Adrenal gland (tissue), 12 donors: ENCODE data around the gene DNAAF1. TPM values are rescaled to one million over a fixed set of nuclear protein-coding genes. Genes with fewer than 3 reads are reported as not detected.

Experiments used
- DNase-seq, 7 donors: peaks; one replicate each; pipeline ENCODE4 v3.0.0-alpha.2; 2019 to 2020
- H3K27ac ChIP-seq, 5 donors: fragments of 200-600 bp; sonication (generic) in 4 of 5; 1 replicate in 3 of 5; 2 replicates in 2 of 5; pipeline versions ENCODE4 v1.5.1 to v1.8.0; 2016 to 2020; ENCODE audit warnings: mild to moderate bottlenecking in 1 of 5
- H3K27me3 ChIP-seq: fragments of 200-600 bp; 2 replicates; pipeline ENCODE4 v1.8.0; 2021
- H3K36me3 ChIP-seq, 2 donors: fragments of 200-600 bp; replicated peaks in 1 of 2; 1 replicate in 1 of 2; 2 replicates in 1 of 2; pipeline versions ENCODE4 v1.5.1 to v1.8.0; 2018 to 2022
- H3K4me1 ChIP-seq, 2 donors: fragments of 200-600 bp; replicated peaks in 1 of 2; 1 replicate in 1 of 2; 2 replicates in 1 of 2; pipeline versions ENCODE4 v1.5.1 to v1.8.0; 2018 to 2021
- H3K4me3 ChIP-seq, 4 donors: fragments of 200-600 bp; sonication (generic) in 3 of 4; one replicate each; pipeline ENCODE4 v1.5.1; 2016 to 2018
- H3K9me3 ChIP-seq, 3 donors: fragments of 200-600 bp; sonication (generic) in 1 of 3; replicated peaks in 1 of 3; 1 replicate in 2 of 3; 2 replicates in 1 of 3; pipeline versions ENCODE4 v1.5.1 to v1.8.0; 2016 to 2021
- POLR2A ChIP-seq, 2 donors: fragments of 450-650 bp; IDR thresholded peaks; one replicate each; pipeline ENCODE4 v1.6.1; 2017; ENCODE audit warnings: antibody characterized with exemption in 2 of 2, mild to moderate bottlenecking in 2 of 2, moderate library complexity in 1 of 2
- WGBS, 4 donors: extraction: QIAGEN DNeasy Blood & Tissue Kit in 2 of 4; methylation state at CpG; one replicate each; pipeline versions ENCODE4 v1.1.5 to v1.1.7; 2013 to 2017; 5-methylcytosine and 5-hydroxymethylcytosine counted together
- intact Hi-C, 2 donors: fragments of 100-400 bp; cut with DNase I; formaldehyde crosslinking; loops; one replicate each; pipeline versions ENCODE4 v1.14.1 to v1.15.0; 2022 to 2023
- polyA plus RNA-seq, 3 donors: library from polyadenylated mRNA; stranded (reverse); fragments of 200-250 nt in 2 of 3; fragments of 350-450 nt in 1 of 3; fragmentation: Illumina TruSeq in 1 of 3; extraction: RNeasy Lipid Tissue Mini Kit (QIAGEN cat#74804) in 1 of 3; gene quantifications; one replicate each; pipeline ENCODE4 v1.2.3, GENCODE V29; 2013 to 2014
- total RNA-seq, 9 donors: library from RNA; depleted of rRNA in 4 of 9; stranded (reverse); fragments of >200 nt in 4 of 9; fragments of 120-200 nt in 1 of 9; fragmentation: NEBNext Ultra II Directional in 1 of 9; extraction: Animal tissue kit (Norgen Biotek cat#: 25700) in 1 of 9; gene quantifications; one replicate each; pipeline versions ENCODE4 v1.1.0 to v1.2.4, GENCODE V29; 2013 to 2023
- TF ChIP-seq, protein P1 (sequence below), 6 experiments: fragments of 450-650 bp in 4 of 6; fragments of 200-600 bp in 2 of 6; sonication (generic) in 1 of 6; IDR thresholded peaks; 1 replicate in 5 of 6; 2 replicates in 1 of 6; pipeline versions ENCODE4 v1.5.1 to v1.8.0; 2016 to 2021; ENCODE audit warnings: antibody characterized with exemption in 6 of 6, mild to moderate bottlenecking in 2 of 6, moderate library complexity in 1 of 6
- donor health status: healthy with polysubstance abuse.
- donor health status: Bipolar disorder and iron deficiency.
- donor health status: DM: yes; HTN: yes; CAD: no.
- donor health status: DM: no; HTN: no; CAD: no.
- donor health status: DM: no; HTN: no; CAD: no.
- donor health status: DM: yes; HTN: yes; CAD: no.

DNAAF1 gene
- total and polyA plus RNA-seq, 12 donors, result 0.67 to 17.9 (median 2.4) TPM

DNA sequence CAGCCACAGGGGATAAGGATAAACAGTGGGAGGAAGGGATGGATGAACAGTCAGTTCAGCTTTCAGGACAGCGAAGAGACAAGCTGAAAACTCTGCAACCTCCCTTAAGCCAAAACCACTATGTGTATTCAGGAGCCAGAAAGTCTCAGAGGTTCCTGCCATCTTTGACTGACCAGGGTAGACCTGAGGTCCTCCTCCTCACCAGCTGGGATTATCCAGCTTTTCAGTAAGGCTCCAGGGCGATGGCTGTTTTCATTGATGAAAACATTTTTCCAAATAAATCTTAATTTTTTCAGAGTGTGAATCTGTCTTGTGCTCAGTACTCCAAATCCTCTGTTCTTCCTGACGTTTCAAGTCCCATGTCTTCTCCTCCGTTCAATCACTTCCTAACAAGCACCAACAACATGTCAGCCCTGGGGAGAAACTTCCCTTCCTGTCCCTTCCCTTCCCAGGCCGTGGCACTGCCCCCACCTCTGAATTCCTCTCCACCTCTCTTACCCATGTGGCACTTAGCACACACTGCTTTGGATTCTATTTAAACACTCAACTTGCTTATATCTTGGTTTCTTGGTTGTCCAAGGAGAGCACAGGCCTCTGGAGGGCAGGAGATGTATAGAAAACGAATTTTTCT, 5.4 kb upstream of the DNAAF1 start:
- H3K4me1 ChIP-seq, result peaks cover 12 to 18% of the 10 kb centered on the region in 2 donors
- no peak overlapping the region for H3K4me3 ChIP-seq
- TF ChIP-seq, protein P1, sequence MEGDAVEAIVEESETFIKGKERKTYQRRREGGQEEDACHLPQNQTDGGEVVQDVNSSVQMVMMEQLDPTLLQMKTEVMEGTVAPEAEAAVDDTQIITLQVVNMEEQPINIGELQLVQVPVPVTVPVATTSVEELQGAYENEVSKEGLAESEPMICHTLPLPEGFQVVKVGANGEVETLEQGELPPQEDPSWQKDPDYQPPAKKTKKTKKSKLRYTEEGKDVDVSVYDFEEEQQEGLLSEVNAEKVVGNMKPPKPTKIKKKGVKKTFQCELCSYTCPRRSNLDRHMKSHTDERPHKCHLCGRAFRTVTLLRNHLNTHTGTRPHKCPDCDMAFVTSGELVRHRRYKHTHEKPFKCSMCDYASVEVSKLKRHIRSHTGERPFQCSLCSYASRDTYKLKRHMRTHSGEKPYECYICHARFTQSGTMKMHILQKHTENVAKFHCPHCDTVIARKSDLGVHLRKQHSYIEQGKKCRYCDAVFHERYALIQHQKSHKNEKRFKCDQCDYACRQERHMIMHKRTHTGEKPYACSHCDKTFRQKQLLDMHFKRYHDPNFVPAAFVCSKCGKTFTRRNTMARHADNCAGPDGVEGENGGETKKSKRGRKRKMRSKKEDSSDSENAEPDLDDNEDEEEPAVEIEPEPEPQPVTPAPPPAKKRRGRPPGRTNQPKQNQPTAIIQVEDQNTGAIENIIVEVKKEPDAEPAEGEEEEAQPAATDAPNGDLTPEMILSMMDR (IDR thresholded peaks at IDR 0.05), result no peak
- TF ChIP-seq POLR2A (IDR thresholded peaks at IDR 0.05), result no peak
- DNase-seq, result no peak
- no peaks in the 10 kb centered on the region for H3K27me3 ChIP-seq
- peak overlapping the region in 2 of 5 donors; percentile 71 to 86 for H3K27ac ChIP-seq
- WGBS, 4 donors, result 72 to 83% (median 75%) methylated on average over 6 of the region's 6 CpGs
- H3K9me3 ChIP-seq, result no peaks in the 10 kb centered on the region
- no peaks in the 10 kb centered on the region for H3K36me3 ChIP-seq
- intact Hi-C loops, result no loop called here

DNA sequence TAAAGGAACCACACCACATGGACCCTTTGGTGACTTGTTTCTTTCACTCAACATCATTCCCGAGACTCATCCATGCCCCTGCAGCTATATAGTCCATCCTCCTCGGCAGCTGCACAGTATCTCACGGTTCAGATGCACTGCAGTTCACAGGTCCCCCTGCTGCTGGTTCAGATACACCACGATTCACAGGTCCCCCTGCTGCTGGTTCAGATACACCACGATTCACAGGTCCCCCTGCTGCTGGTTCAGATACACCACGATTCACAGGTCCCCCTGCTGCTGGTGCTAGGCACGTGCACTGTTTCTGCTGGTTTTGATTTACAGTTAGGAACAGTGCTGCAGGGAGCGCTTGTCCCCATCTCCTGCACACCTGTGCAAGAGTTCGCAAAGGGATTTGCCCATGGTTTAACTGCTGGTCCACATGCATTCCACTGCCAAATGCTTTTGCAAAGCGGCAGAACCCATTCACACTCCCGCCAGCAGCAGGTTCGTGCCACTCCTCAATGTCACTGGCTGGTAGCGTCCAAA, 3.9 kb upstream of the DNAAF1 start:
- intact Hi-C loops, result no loop called here
- TF ChIP-seq, protein P1 (IDR thresholded peaks at IDR 0.05), result no peak
- no peak for TF ChIP-seq POLR2A (IDR thresholded peaks at IDR 0.05)
- Histone ChIP-seq H3K27ac (no peak overlapping the region), H3K9me3 (no peaks in the 10 kb centered on the region), H3K4me1 (peaks cover 17 to 20% of the 10 kb centered on the region in 2 donors), H3K27me3 (no peaks in the 10 kb centered on the region), H3K4me3 (no peak overlapping the region), H3K36me3 (no peaks in the 10 kb centered on the region)
- 78 to 87% (median 81%) methylated on average over 13 of the region's 13 CpGs for WGBS, 4 donors
- no peak for DNase-seq

DNA sequence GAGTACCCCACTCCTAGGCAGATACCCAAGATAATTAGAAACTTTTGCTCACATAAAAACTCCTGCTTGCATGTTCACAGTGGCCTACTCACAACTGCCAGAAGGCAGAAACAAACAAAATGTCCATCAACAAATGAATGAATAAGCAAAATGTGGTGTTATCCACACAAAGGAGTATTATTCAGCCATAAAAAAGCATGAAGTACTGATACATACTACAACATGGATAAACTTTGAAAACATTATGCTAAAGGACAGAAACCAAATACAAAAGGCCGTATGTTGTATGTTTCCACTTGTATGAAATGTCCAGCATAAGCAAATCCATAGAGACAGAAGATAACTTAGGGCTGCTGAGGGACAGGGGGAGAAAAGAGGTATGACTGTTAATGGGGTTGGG, 2.0 kb upstream of the DNAAF1 start:
- peak overlapping the region in 1 of 5 donors; percentile 52 for H3K27ac ChIP-seq
- peaks cover 17 to 19% of the 10 kb centered on the region in 2 donors for H3K4me1 ChIP-seq
- intact Hi-C loops, result no loop called here
- no peak overlapping the region for H3K4me3 ChIP-seq
- DNase-seq, result no peak
- H3K36me3 ChIP-seq, result no peaks in the 10 kb centered on the region
- no peaks in the 10 kb centered on the region for H3K9me3 ChIP-seq
- no peak for TF ChIP-seq POLR2A (IDR thresholded peaks at IDR 0.05)
- TF ChIP-seq, protein P1 (IDR thresholded peaks at IDR 0.05), result no peak
- H3K27me3 ChIP-seq, result no peaks in the 10 kb centered on the region
- WGBS, 4 donors, result 96 to 100% (median 99%) methylated on average over 1 of the region's 1 CpG

DNA sequence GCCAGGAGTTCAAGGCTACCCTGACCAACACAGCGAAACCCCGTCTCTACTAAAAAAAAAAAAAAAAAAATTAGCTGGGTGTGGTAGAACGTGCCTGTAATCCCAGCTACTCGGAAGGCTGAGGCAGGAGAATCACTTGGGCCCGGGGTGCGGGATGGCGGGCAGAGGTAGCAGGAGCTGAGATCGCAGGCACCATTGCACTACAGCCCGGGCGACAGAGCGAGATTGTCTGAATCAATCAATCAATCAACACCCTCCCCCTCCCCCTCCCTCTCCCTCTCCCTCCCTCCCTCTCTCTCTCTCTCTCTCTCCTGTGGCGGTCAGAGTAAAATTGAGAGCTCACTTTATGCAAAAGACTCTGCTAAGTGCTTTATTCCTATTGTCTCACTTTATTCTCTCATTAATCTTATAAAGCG, 1.3 kb upstream of the DNAAF1 start:
- intact Hi-C loops, result no loop called here
- no peaks in the 10 kb centered on the region for H3K27me3 ChIP-seq
- H3K36me3 ChIP-seq, result no peaks in the 10 kb centered on the region
- peak overlapping the region in 2 of 5 donors; percentile 79 to 87 for H3K27ac ChIP-seq
- WGBS, 4 donors, result 15 to 21% (median 17%) methylated on average over 13 of the region's 13 CpGs
- TF ChIP-seq, protein P1 (IDR thresholded peaks at IDR 0.05), result no peak
- TF ChIP-seq POLR2A (IDR thresholded peaks at IDR 0.05), result no peak
- H3K4me1 ChIP-seq, result peaks cover 12 to 16% of the 10 kb centered on the region in 2 donors
- H3K9me3 ChIP-seq, result no peaks in the 10 kb centered on the region
- DNase-seq, result peak in 4 of 7 donors; percentile 20 to 40 (median 32)
- H3K4me3 ChIP-seq, result peak overlapping the region in 2 of 4 donors; percentile 90 to 95
